Prostate gland (tissue), 2 donors: ENCODE measurements around the gene RNF227.

Experiments used
- POLR2A ChIP-seq: fragments of 450-650 bp; IDR thresholded peaks from one replicate; pipeline ENCODE4 v1.6.1; 2016; ENCODE audit warnings: antibody characterized with exemption, mild to moderate bottlenecking
- POLR2AphosphoS5 ChIP-seq: sonication (generic); formaldehyde crosslinking; IDR thresholded peaks from one replicate; pipeline ENCODE4 v1.6.1; 2017; ENCODE audit warnings: antibody characterized with exemption
- TF ChIP-seq, protein P1 (sequence below), 4 experiments: fragments of 200-600 bp in 2 of 4; fragments of 450-650 bp in 2 of 4; sonication (generic) in 2 of 4; IDR thresholded peaks; 1 replicate in 3 of 4; 2 replicates in 1 of 4; pipeline ENCODE4 v1.5.1; 2016 to 2019; ENCODE audit warnings: antibody characterized with exemption in 4 of 4, mild to moderate bottlenecking in 2 of 4, moderate library complexity in 2 of 4

DNA sequence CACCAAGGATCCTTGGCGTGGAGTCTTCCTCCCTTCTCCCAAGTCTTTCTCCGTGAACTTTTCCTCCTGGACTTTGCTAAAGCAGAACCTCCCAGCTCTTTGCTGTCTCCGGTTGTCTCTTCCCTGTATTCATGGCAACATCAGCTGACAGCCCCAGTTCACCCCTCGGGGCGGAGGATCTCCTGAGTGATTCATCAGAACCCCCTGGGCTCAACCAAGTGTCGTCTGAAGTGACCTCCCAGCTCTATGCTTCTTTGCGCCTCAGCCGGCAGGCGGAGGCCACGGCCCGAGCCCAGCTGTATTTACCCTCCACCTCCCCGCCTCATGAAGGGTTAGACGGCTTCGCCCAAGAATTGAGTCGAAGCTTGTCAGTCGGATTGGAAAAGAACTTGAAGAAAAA lies 16.9 kb upstream of the RNF227 start:
- TF ChIP-seq POLR2A: no peak
- TF ChIP-seq, protein P1, sequence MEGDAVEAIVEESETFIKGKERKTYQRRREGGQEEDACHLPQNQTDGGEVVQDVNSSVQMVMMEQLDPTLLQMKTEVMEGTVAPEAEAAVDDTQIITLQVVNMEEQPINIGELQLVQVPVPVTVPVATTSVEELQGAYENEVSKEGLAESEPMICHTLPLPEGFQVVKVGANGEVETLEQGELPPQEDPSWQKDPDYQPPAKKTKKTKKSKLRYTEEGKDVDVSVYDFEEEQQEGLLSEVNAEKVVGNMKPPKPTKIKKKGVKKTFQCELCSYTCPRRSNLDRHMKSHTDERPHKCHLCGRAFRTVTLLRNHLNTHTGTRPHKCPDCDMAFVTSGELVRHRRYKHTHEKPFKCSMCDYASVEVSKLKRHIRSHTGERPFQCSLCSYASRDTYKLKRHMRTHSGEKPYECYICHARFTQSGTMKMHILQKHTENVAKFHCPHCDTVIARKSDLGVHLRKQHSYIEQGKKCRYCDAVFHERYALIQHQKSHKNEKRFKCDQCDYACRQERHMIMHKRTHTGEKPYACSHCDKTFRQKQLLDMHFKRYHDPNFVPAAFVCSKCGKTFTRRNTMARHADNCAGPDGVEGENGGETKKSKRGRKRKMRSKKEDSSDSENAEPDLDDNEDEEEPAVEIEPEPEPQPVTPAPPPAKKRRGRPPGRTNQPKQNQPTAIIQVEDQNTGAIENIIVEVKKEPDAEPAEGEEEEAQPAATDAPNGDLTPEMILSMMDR (IDR thresholded peaks at IDR 0.05): peak in 1 of 4 experiments; percentile 9
- no peak for TF ChIP-seq POLR2AphosphoS5
